ENCODE results near the gene FAM72B.
"Not testable (repeated sequence)": the region's sequence is repeated elsewhere in the genome, so short reads cannot be mapped to it uniquely, and the experiment has no call there.

Gene FAM72B

GRCh38 chr1:121210778-121211177 is 26.6 kb upstream of the FAM72B start:
- not testable (repeated sequence) for H3K9me3 ChIP-seq (ENCODE audit: insufficient read depth, low read depth, low read length); H2AFZ ChIP-seq (ENCODE audit: insufficient read depth, low read length, poor library complexity); H4K91ac ChIP-seq (ENCODE audit: low read depth, low read length); H2BK5ac ChIP-seq (ENCODE audit: low read depth, low read length, poor library complexity); H2BK120ac ChIP-seq (ENCODE audit: insufficient read depth, low read length, poor library complexity); H2BK12ac ChIP-seq (ENCODE audit: low read length); H3K4ac ChIP-seq (ENCODE audit: low read depth, low read length); H3K79me2 ChIP-seq (ENCODE audit: control insufficient read depth, insufficient read depth, low read length, poor library complexity); H3K18ac ChIP-seq (ENCODE audit: low read length); H3K23ac ChIP-seq (ENCODE audit: low read length); H3K4me3 ChIP-seq (ENCODE audit: low read depth, low read length); H2AK5ac ChIP-seq (ENCODE audit: low read length); H4K12ac ChIP-seq (ENCODE audit: low read depth, low read length); H3K14ac ChIP-seq (ENCODE audit: low read length); H3K27me3 ChIP-seq (ENCODE audit: insufficient read depth, low read length); H3K9ac ChIP-seq (ENCODE audit: low read length); H3K79me1 ChIP-seq (ENCODE audit: low read length); H4K8ac ChIP-seq (ENCODE audit: low read depth, low read length); H3K36me3 ChIP-seq (ENCODE audit: control insufficient read depth in 1 of 2, insufficient read depth in 2 of 2, low read length in 2 of 2); DNase-seq; H3K4me2 ChIP-seq (ENCODE audit: low read length); H3K27ac ChIP-seq (ENCODE audit: low read depth, low read length); H3K4me1 ChIP-seq (ENCODE audit: control insufficient read depth in 1 of 2, insufficient read depth in 2 of 2, low read length in 2 of 2)
- no CpG with 5 or more reads among the region's 2 CpGs for WGBS (ENCODE audit: extremely low coverage, insufficient coverage, insufficient read length)

- not testable (repeated sequence) for H4K8ac ChIP-seq (ENCODE audit: low read depth, low read length); H3K27me3 ChIP-seq (ENCODE audit: insufficient read depth, low read length); H3K14ac ChIP-seq (ENCODE audit: low read length); H2BK12ac ChIP-seq (ENCODE audit: low read length); H3K79me1 ChIP-seq (ENCODE audit: low read length); H3K36me3 ChIP-seq (ENCODE audit: control insufficient read depth in 1 of 2, insufficient read depth in 2 of 2, low read length in 2 of 2); H3K9ac ChIP-seq (ENCODE audit: low read length); H3K18ac ChIP-seq (ENCODE audit: low read length); H3K4me2 ChIP-seq (ENCODE audit: low read length); H2AK5ac ChIP-seq (ENCODE audit: low read length); H2BK5ac ChIP-seq (ENCODE audit: low read depth, low read length, poor library complexity); H2BK120ac ChIP-seq (ENCODE audit: insufficient read depth, low read length, poor library complexity); H3K79me2 ChIP-seq (ENCODE audit: control insufficient read depth, insufficient read depth, low read length, poor library complexity); H3K9me3 ChIP-seq (ENCODE audit: insufficient read depth, low read depth, low read length); H4K12ac ChIP-seq (ENCODE audit: low read depth, low read length); H3K4me1 ChIP-seq (ENCODE audit: control insufficient read depth in 1 of 2, insufficient read depth in 2 of 2, low read length in 2 of 2); H4K91ac ChIP-seq (ENCODE audit: low read depth, low read length); H3K4ac ChIP-seq (ENCODE audit: low read depth, low read length); H3K23ac ChIP-seq (ENCODE audit: low read length); H2AFZ ChIP-seq (ENCODE audit: insufficient read depth, low read length, poor library complexity); H3K27ac ChIP-seq (ENCODE audit: low read depth, low read length); H3K4me3 ChIP-seq (ENCODE audit: low read depth, low read length)
- DNase-seq, result peak; percentile 13 to 33
- no CpG with 5 or more reads among the region's 6 CpGs for WGBS (ENCODE audit: extremely low coverage, insufficient coverage, insufficient read length)
Measured at GRCh38 chr1:121208375-121208774, 24.2 kb upstream of the FAM72B start.

- not testable (repeated sequence) for H2BK12ac ChIP-seq (ENCODE audit: low read length); H3K9me3 ChIP-seq (ENCODE audit: insufficient read depth, low read depth, low read length); H4K12ac ChIP-seq (ENCODE audit: low read depth, low read length); H3K14ac ChIP-seq (ENCODE audit: low read length); H3K4me1 ChIP-seq (ENCODE audit: control insufficient read depth in 1 of 2, insufficient read depth in 2 of 2, low read length in 2 of 2); H4K91ac ChIP-seq (ENCODE audit: low read depth, low read length); H3K4me3 ChIP-seq (ENCODE audit: low read depth, low read length); H3K27me3 ChIP-seq (ENCODE audit: insufficient read depth, low read length); H3K36me3 ChIP-seq (ENCODE audit: control insufficient read depth in 1 of 2, insufficient read depth in 2 of 2, low read length in 2 of 2); DNase-seq; H4K8ac ChIP-seq (ENCODE audit: low read depth, low read length); H3K9ac ChIP-seq (ENCODE audit: low read length); H3K27ac ChIP-seq (ENCODE audit: low read depth, low read length); H2AK5ac ChIP-seq (ENCODE audit: low read length); H2AFZ ChIP-seq (ENCODE audit: insufficient read depth, low read length, poor library complexity); H3K4ac ChIP-seq (ENCODE audit: low read depth, low read length); H2BK5ac ChIP-seq (ENCODE audit: low read depth, low read length, poor library complexity); H2BK120ac ChIP-seq (ENCODE audit: insufficient read depth, low read length, poor library complexity); H3K79me1 ChIP-seq (ENCODE audit: low read length); H3K23ac ChIP-seq (ENCODE audit: low read length); H3K79me2 ChIP-seq (ENCODE audit: control insufficient read depth, insufficient read depth, low read length, poor library complexity); H3K18ac ChIP-seq (ENCODE audit: low read length); H3K4me2 ChIP-seq (ENCODE audit: low read length)
- no CpG with 5 or more reads among the region's 2 CpGs for WGBS (ENCODE audit: extremely low coverage, insufficient coverage, insufficient read length)
Measured at GRCh38 chr1:121207328-121207727, 23.2 kb upstream of the FAM72B start.

- H3K23ac ChIP-seq (ENCODE audit: low read length); H4K12ac ChIP-seq (ENCODE audit: low read depth, low read length); H4K91ac ChIP-seq (ENCODE audit: low read depth, low read length); H2BK5ac ChIP-seq (ENCODE audit: low read depth, low read length, poor library complexity); H3K79me2 ChIP-seq (ENCODE audit: control insufficient read depth, insufficient read depth, low read length, poor library complexity); H3K27ac ChIP-seq (ENCODE audit: low read depth, low read length); H3K79me1 ChIP-seq (ENCODE audit: low read length); H3K4ac ChIP-seq (ENCODE audit: low read depth, low read length); H3K4me2 ChIP-seq (ENCODE audit: low read length); H3K36me3 ChIP-seq (ENCODE audit: control insufficient read depth in 1 of 2, insufficient read depth in 2 of 2, low read length in 2 of 2); H3K18ac ChIP-seq (ENCODE audit: low read length); H3K9ac ChIP-seq (ENCODE audit: low read length); H3K14ac ChIP-seq (ENCODE audit: low read length); H2AFZ ChIP-seq (ENCODE audit: insufficient read depth, low read length, poor library complexity); H2AK5ac ChIP-seq (ENCODE audit: low read length); H3K4me1 ChIP-seq (ENCODE audit: control insufficient read depth in 1 of 2, insufficient read depth in 2 of 2, low read length in 2 of 2); DNase-seq; H2BK120ac ChIP-seq (ENCODE audit: insufficient read depth, low read length, poor library complexity); H2BK12ac ChIP-seq (ENCODE audit: low read length); H3K4me3 ChIP-seq (ENCODE audit: low read depth, low read length); H3K27me3 ChIP-seq (ENCODE audit: insufficient read depth, low read length); H3K9me3 ChIP-seq (ENCODE audit: insufficient read depth, low read depth, low read length); H4K8ac ChIP-seq (ENCODE audit: low read depth, low read length): not testable (repeated sequence)
- no CpG with 5 or more reads among the region's 8 CpGs for WGBS (ENCODE audit: extremely low coverage, insufficient coverage, insufficient read length)
Measured at GRCh38 chr1:121205786-121206711, 21.9 kb upstream of the FAM72B start.
